Esophagus squamous epithelium (tissue), 4 donors: Measurements from ENCODE around the gene DCBLD1.

ENCODE experiments used
- POLR2A ChIP-seq, 4 donors: fragments of 450-650 bp; IDR thresholded peaks; one replicate each; pipeline ENCODE4 v1.6.1; 2017; ENCODE audit warnings: antibody characterized with exemption in 4 of 4, mild to moderate bottlenecking in 4 of 4, moderate library complexity in 3 of 4
- TF ChIP-seq, protein P1 (sequence below), 6 experiments: fragments of 450-650 bp in 4 of 6; fragments of 200-600 bp in 2 of 6; sonication (generic) in 2 of 6; IDR thresholded peaks; one replicate each; pipeline ENCODE4 v1.5.1; 2016 to 2019; ENCODE audit warnings: antibody characterized with exemption in 6 of 6, mild to moderate bottlenecking in 4 of 6, moderate library complexity in 4 of 6

DNA sequence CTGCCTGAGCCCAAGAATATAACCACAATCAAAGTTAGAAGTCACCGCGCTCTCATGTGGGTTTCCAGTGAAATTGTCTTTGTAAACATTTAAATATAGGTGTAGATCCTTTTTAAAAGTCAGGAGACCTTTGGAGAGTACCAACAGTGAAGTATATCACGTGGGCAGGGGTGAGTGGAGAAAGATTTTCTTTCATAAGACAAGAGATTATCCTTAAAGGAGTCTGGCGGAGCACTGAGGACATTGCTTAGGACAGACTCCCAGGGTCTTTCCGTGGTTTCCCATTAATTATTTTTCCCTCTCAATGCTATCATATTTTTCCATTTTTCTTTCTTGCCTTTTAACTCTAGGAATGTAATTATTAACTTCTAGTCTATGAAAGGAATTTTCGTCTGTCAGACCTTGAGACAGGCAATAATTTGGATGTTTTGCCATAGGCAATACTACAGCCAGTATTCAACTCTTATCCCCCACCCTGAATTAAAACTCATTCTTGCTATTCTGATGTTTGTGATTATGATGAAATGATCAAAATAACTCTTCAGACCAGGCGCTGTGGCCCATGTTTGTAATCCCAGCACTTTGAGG is 31.4 kb downstream of the DCBLD1 start:
- TF ChIP-seq, protein P1, sequence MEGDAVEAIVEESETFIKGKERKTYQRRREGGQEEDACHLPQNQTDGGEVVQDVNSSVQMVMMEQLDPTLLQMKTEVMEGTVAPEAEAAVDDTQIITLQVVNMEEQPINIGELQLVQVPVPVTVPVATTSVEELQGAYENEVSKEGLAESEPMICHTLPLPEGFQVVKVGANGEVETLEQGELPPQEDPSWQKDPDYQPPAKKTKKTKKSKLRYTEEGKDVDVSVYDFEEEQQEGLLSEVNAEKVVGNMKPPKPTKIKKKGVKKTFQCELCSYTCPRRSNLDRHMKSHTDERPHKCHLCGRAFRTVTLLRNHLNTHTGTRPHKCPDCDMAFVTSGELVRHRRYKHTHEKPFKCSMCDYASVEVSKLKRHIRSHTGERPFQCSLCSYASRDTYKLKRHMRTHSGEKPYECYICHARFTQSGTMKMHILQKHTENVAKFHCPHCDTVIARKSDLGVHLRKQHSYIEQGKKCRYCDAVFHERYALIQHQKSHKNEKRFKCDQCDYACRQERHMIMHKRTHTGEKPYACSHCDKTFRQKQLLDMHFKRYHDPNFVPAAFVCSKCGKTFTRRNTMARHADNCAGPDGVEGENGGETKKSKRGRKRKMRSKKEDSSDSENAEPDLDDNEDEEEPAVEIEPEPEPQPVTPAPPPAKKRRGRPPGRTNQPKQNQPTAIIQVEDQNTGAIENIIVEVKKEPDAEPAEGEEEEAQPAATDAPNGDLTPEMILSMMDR (IDR thresholded peaks at IDR 0.05), result no peak
- TF ChIP-seq POLR2A (IDR thresholded peaks at IDR 0.05), result no peak
